Mesendoderm (in vitro differentiated cells): ENCODE results near the gene PLCXD3.

ENCODE experiments used
- DNase-seq: peaks from one replicate; pipeline ENCODE4 v3.0.0; 2013
- H2AK5ac ChIP-seq: 2 replicates; pipeline ENCODE4 v1.6.1; 2013; ENCODE audit warnings: low read length, inconsistent platforms
- H2BK120ac ChIP-seq: 2 replicates; pipeline ENCODE4 v1.6.1; 2013; ENCODE audit warnings: low read depth, mild to moderate bottlenecking, low read length, moderate library complexity, mixed read lengths
- H2BK15ac ChIP-seq: replicated peaks from 2 replicates; pipeline ENCODE4 v1.6.1; 2013; ENCODE audit warnings: low read depth, mild to moderate bottlenecking, moderate library complexity
- H2BK5ac ChIP-seq: 2 replicates; pipeline ENCODE4 v1.6.1; 2013; ENCODE audit warnings: low read length, inconsistent platforms
- H3K18ac ChIP-seq: 2 replicates; pipeline ENCODE4 v1.6.1; 2013; ENCODE audit warnings: mild to moderate bottlenecking, low read length, mixed read lengths
- H3K23ac ChIP-seq: one replicate; pipeline ENCODE4 v1.6.1; 2013; ENCODE audit warnings: low read length
- H3K27ac ChIP-seq: 2 replicates; pipeline ENCODE4 v1.5.1; 2013; ENCODE audit warnings: low read depth, mild to moderate bottlenecking, inconsistent platforms, low read length, moderate library complexity
- H3K27me3 ChIP-seq: 2 replicates; pipeline ENCODE4 v1.6.1; 2013; ENCODE audit warnings: low read length, control low read depth, mild to moderate bottlenecking, inconsistent platforms; ENCODE audit not compliant: insufficient read depth, poor library complexity
- H3K36me3 ChIP-seq: 2 replicates; pipeline ENCODE4 v1.6.1; 2013; ENCODE audit warnings: low read length, inconsistent platforms; ENCODE audit not compliant: control insufficient read depth, insufficient read depth
- H3K4ac ChIP-seq: one replicate; pipeline ENCODE4 v1.6.1; 2013; ENCODE audit warnings: low read depth, mild to moderate bottlenecking, low read length, moderate library complexity
- H3K4me1 ChIP-seq: 2 replicates; pipeline ENCODE4 v1.6.1; 2013; ENCODE audit warnings: low read depth, low read length, inconsistent platforms; ENCODE audit not compliant: control insufficient read depth
- H3K4me2 ChIP-seq: 2 replicates; pipeline ENCODE4 v1.6.1; 2013; ENCODE audit warnings: low read length
- H3K4me3 ChIP-seq: 2 replicates; pipeline ENCODE4 v1.5.1; 2013; ENCODE audit warnings: mild to moderate bottlenecking, low read length
- H3K56ac ChIP-seq: one replicate; pipeline ENCODE4 v1.6.1; 2013; ENCODE audit warnings: low read length
- H3K79me1 ChIP-seq: 2 replicates; pipeline ENCODE4 v1.6.1; 2013; ENCODE audit warnings: low read length, inconsistent platforms
- H3K79me2 ChIP-seq: 2 replicates; pipeline ENCODE4 v1.6.1; 2013; ENCODE audit warnings: mild to moderate bottlenecking, low read length; ENCODE audit not compliant: control insufficient read depth, insufficient read depth
- H3K9ac ChIP-seq: 2 replicates; pipeline ENCODE4 v1.6.1; 2013; ENCODE audit warnings: low read length, inconsistent platforms
- H4K5ac ChIP-seq: one replicate; pipeline ENCODE4 v1.6.1; 2013; ENCODE audit warnings: low read length
- H4K8ac ChIP-seq: one replicate; pipeline ENCODE4 v1.6.1; 2013; ENCODE audit warnings: low read depth, mild to moderate bottlenecking, control low read depth, low read length, moderate library complexity
- WGBS: extraction: QIAGEN DNeasy Blood & Tissue Kit; methylation state at CpG from one replicate; pipeline ENCODE4 v1.1.7; 2013; ENCODE audit warnings: low lambda C conversion rate, missing lambda C conversion rate; ENCODE audit not compliant: insufficient coverage; ENCODE audit errors: extremely low coverage; 5-methylcytosine and 5-hydroxymethylcytosine counted together

PLCXD3 gene

GRCh38 chr5:41459557-41459956 lies 50.8 kb downstream of the PLCXD3 start:
- Histone ChIP-seq H3K4me2 (no peak overlapping the region), H3K18ac (no peak overlapping the region), H2AK5ac (no peak overlapping the region), H3K36me3 (no peaks in the 10 kb centered on the region), H3K4ac (no peak overlapping the region), H3K27ac (no peak overlapping the region), H2BK120ac (no peak overlapping the region), H3K56ac (no peak overlapping the region), H4K8ac (no peak overlapping the region), H3K4me3 (no peak overlapping the region), H2BK15ac (no peak overlapping the region), H2BK5ac (no peak overlapping the region), H4K5ac (no peak overlapping the region), H3K79me2 (no peaks in the 10 kb centered on the region), H3K27me3 (no peaks in the 10 kb centered on the region), H3K9ac (no peak overlapping the region), H3K23ac (no peak overlapping the region), H3K79me1 (no peaks in the 10 kb centered on the region), H3K4me1 (no peaks in the 10 kb centered on the region)
- no CpG with 5 or more reads among the region's 1 CpG for WGBS
- no peak for DNase-seq

- H4K8ac ChIP-seq = no peak overlapping the region
- H2BK5ac ChIP-seq = no peak overlapping the region
- no peaks in the 10 kb centered on the region for H3K4me1 ChIP-seq
- no peak overlapping the region for H3K23ac ChIP-seq
- no peaks in the 10 kb centered on the region for H3K27me3 ChIP-seq
- no peak overlapping the region for H2BK15ac ChIP-seq
- no CpG with 5 or more reads among the region's 2 CpGs for WGBS
- no peak overlapping the region for H3K56ac ChIP-seq
- H3K9ac ChIP-seq = no peak overlapping the region
- H3K4me2 ChIP-seq = no peak overlapping the region
- H3K36me3 ChIP-seq = no peaks in the 10 kb centered on the region
- no peak overlapping the region for H3K4me3 ChIP-seq
- no peak overlapping the region for H3K4ac ChIP-seq
- no peak overlapping the region for H2BK120ac ChIP-seq
- H4K5ac ChIP-seq = no peak overlapping the region
- H3K79me1 ChIP-seq = no peaks in the 10 kb centered on the region
- H3K18ac ChIP-seq = no peak overlapping the region
- DNase-seq = no peak
- no peaks in the 10 kb centered on the region for H3K79me2 ChIP-seq
- no peak overlapping the region for H2AK5ac ChIP-seq
- H3K27ac ChIP-seq = no peak overlapping the region
These were observed 53.3 kb downstream of the PLCXD3 start for GRCh38 chr5:41457094-41457493.

GRCh38 chr5:41452506-41452905 lies 57.9 kb downstream of the PLCXD3 start:
- Histone ChIP-seq H3K79me1 (no peaks in the 10 kb centered on the region), H3K4me2 (no peak overlapping the region), H4K5ac (no peak overlapping the region), H3K56ac (no peak overlapping the region), H3K4ac (no peak overlapping the region), H2BK5ac (no peak overlapping the region), H2AK5ac (no peak overlapping the region), H3K27ac (no peak overlapping the region), H4K8ac (no peak overlapping the region), H3K36me3 (no peaks in the 10 kb centered on the region), H3K9ac (no peak overlapping the region), H3K23ac (no peak overlapping the region), H3K4me1 (peaks cover 2% of the 10 kb centered on the region), H3K79me2 (no peaks in the 10 kb centered on the region), H3K4me3 (no peak overlapping the region), H2BK120ac (no peak overlapping the region), H3K27me3 (no peaks in the 10 kb centered on the region), H3K18ac (no peak overlapping the region), H2BK15ac (no peak overlapping the region)
- DNase-seq = no peak
- no CpG with 5 or more reads among the region's 2 CpGs for WGBS

GRCh38 chr5:41447650-41448510 lies 62.5 kb downstream of the PLCXD3 start:
- DNase-seq = no peak
- no peak overlapping the region for H3K23ac ChIP-seq
- H4K8ac ChIP-seq = no peak overlapping the region
- H2AK5ac ChIP-seq = no peak overlapping the region
- H2BK5ac ChIP-seq = no peak overlapping the region
- H3K4me1 ChIP-seq = peaks cover 2% of the 10 kb centered on the region
- no peak overlapping the region for H3K4ac ChIP-seq
- no CpG with 5 or more reads among the region's 3 CpGs for WGBS
- H3K79me1 ChIP-seq = no peaks in the 10 kb centered on the region
- no peaks in the 10 kb centered on the region for H3K27me3 ChIP-seq
- H3K4me3 ChIP-seq = no peak overlapping the region
- H3K79me2 ChIP-seq = no peaks in the 10 kb centered on the region
- no peak overlapping the region for H2BK120ac ChIP-seq
- H3K18ac ChIP-seq = no peak overlapping the region
- H3K36me3 ChIP-seq = no peaks in the 10 kb centered on the region
- no peak overlapping the region for H3K56ac ChIP-seq
- H3K4me2 ChIP-seq = no peak overlapping the region
- H3K9ac ChIP-seq = no peak overlapping the region
- H2BK15ac ChIP-seq = no peak overlapping the region
- no peak overlapping the region for H4K5ac ChIP-seq
- no peak overlapping the region for H3K27ac ChIP-seq

- Histone ChIP-seq H3K56ac (no peak overlapping the region), H3K18ac (no peak overlapping the region), H3K9ac (no peak overlapping the region), H2AK5ac (no peak overlapping the region), H2BK120ac (no peak overlapping the region), H3K27ac (no peak overlapping the region), H2BK15ac (no peak overlapping the region), H3K4me2 (no peak overlapping the region), H4K5ac (no peak overlapping the region), H3K79me1 (no peaks in the 10 kb centered on the region), H3K4ac (no peak overlapping the region), H3K36me3 (no peaks in the 10 kb centered on the region), H4K8ac (no peak overlapping the region), H3K79me2 (no peaks in the 10 kb centered on the region), H3K4me3 (no peak overlapping the region), H3K23ac (no peak overlapping the region), H2BK5ac (no peak overlapping the region), H3K4me1 (peaks cover 2% of the 10 kb centered on the region), H3K27me3 (no peaks in the 10 kb centered on the region)
- WGBS = no CpG with 5 or more reads among the region's 16 CpGs
- no peak for DNase-seq
These were observed 64.4 kb downstream of the PLCXD3 start for GRCh38 chr5:41445937-41446563.
